Ectodermal cell (in vitro differentiated cells): ENCODE measurements around the gene MRPS18A.

Experiments
- H3K27ac ChIP-seq: 2 replicates; pipeline ENCODE4 v1.7.0; 2013; ENCODE audit warnings: mild to moderate bottlenecking, low read depth, low read length; ENCODE audit not compliant: insufficient read depth, poor library complexity, severe bottlenecking
- H3K27me3 ChIP-seq: 2 replicates; pipeline ENCODE4 v1.7.0; 2013; ENCODE audit warnings: mild to moderate bottlenecking, low read length; ENCODE audit not compliant: insufficient read depth, control insufficient read depth, poor library complexity, severe bottlenecking
- H3K36me3 ChIP-seq: one replicate; pipeline ENCODE4 v1.7.0; 2013; ENCODE audit warnings: low read length; ENCODE audit not compliant: control insufficient read depth, insufficient read depth
- H3K4me1 ChIP-seq: one replicate; pipeline ENCODE4 v1.7.0; 2013; ENCODE audit warnings: low read length; ENCODE audit not compliant: control insufficient read depth, insufficient read depth
- H3K4me3 ChIP-seq: 2 replicates; pipeline ENCODE4 v1.7.0; 2013; ENCODE audit warnings: low read depth, low read length, control low read depth; ENCODE audit not compliant: insufficient read depth
- H3K9me3 ChIP-seq: 2 replicates; pipeline ENCODE4 v1.7.0; 2013; ENCODE audit warnings: mild to moderate bottlenecking, low read length, moderate library complexity; ENCODE audit not compliant: control insufficient read depth
- WGBS, 2 experiments: methylation state at CpG; one replicate each; pipeline ENCODE4 v1.1.7; 2013; ENCODE audit warnings: missing lambda C conversion rate in 2 of 2; 5-methylcytosine and 5-hydroxymethylcytosine counted together

The MRPS18A gene

GRCh38 chr6:43727634-43728033, 40.0 kb upstream of the MRPS18A start:
- Histone ChIP-seq H3K27me3 (no peaks in the 10 kb centered on the region), H3K27ac (no peak overlapping the region), H3K4me3 (no peak overlapping the region), H3K36me3 (no peaks in the 10 kb centered on the region), H3K9me3 (no peaks in the 10 kb centered on the region), H3K4me1 (no peaks in the 10 kb centered on the region)
- 84 to 92% methylated on average over 3 of the region's 3 CpGs for WGBS, 2 experiments

GRCh38 chr6:43725643-43726580, 38.3 kb upstream of the MRPS18A start:
- Histone ChIP-seq H3K4me3 (no peak overlapping the region), H3K9me3 (no peaks in the 10 kb centered on the region), H3K27ac (no peak overlapping the region), H3K36me3 (no peaks in the 10 kb centered on the region), H3K4me1 (no peaks in the 10 kb centered on the region), H3K27me3 (no peaks in the 10 kb centered on the region)
- 89 to 92% methylated on average over 7 of the region's 7 CpGs for WGBS, 2 experiments

- H3K27me3 ChIP-seq: no peaks in the 10 kb centered on the region
- no peak overlapping the region for H3K27ac ChIP-seq
- H3K4me1 ChIP-seq: no peaks in the 10 kb centered on the region
- no peaks in the 10 kb centered on the region for H3K36me3 ChIP-seq
- H3K4me3 ChIP-seq: no peak overlapping the region
- WGBS, 2 experiments: 93 to 94% methylated on average over 17 of the region's 17 CpGs
- no peaks in the 10 kb centered on the region for H3K9me3 ChIP-seq
Observed at GRCh38 chr6:43724914-43725642, 37.5 kb upstream of the MRPS18A start.

- no peaks in the 10 kb centered on the region for H3K36me3 ChIP-seq
- H3K9me3 ChIP-seq: no peaks in the 10 kb centered on the region
- no peak overlapping the region for H3K4me3 ChIP-seq
- no peak overlapping the region for H3K27ac ChIP-seq
- H3K27me3 ChIP-seq: no peaks in the 10 kb centered on the region
- H3K4me1 ChIP-seq: peaks cover 4% of the 10 kb centered on the region
- WGBS, 2 experiments: 84% methylated on average over 2 of the region's 2 CpGs
Observed at GRCh38 chr6:43724354-43724753, 36.8 kb upstream of the MRPS18A start.

GRCh38 chr6:43723737-43724295, 36.2 kb upstream of the MRPS18A start:
- peaks cover 4% of the 10 kb centered on the region for H3K4me1 ChIP-seq
- H3K27me3 ChIP-seq: no peaks in the 10 kb centered on the region
- no peaks in the 10 kb centered on the region for H3K36me3 ChIP-seq
- WGBS, 2 experiments: 57 to 60% methylated on average over 9 of the region's 9 CpGs
- no peak overlapping the region for H3K27ac ChIP-seq
- no peak overlapping the region for H3K4me3 ChIP-seq
- H3K9me3 ChIP-seq: no peaks in the 10 kb centered on the region

GRCh38 chr6:43722920-43723545, 35.4 kb upstream of the MRPS18A start:
- H3K4me1 ChIP-seq: peaks cover 4% of the 10 kb centered on the region
- no peak overlapping the region for H3K27ac ChIP-seq
- WGBS, 2 experiments: 90 to 93% methylated on average over 10 of the region's 10 CpGs
- no peaks in the 10 kb centered on the region for H3K36me3 ChIP-seq
- H3K9me3 ChIP-seq: no peaks in the 10 kb centered on the region
- no peak overlapping the region for H3K4me3 ChIP-seq
- no peaks in the 10 kb centered on the region for H3K27me3 ChIP-seq

- Histone ChIP-seq H3K36me3 (no peaks in the 10 kb centered on the region), H3K9me3 (no peaks in the 10 kb centered on the region), H3K4me3 (no peak overlapping the region), H3K4me1 (peaks cover 5% of the 10 kb centered on the region), H3K27me3 (no peaks in the 10 kb centered on the region), H3K27ac (no peak overlapping the region)
- 63 to 73% methylated on average over 4 of the region's 4 CpGs for WGBS, 2 experiments
Observed at GRCh38 chr6:43720999-43721398, 33.4 kb upstream of the MRPS18A start.

- H3K27me3 ChIP-seq: no peaks in the 10 kb centered on the region
- H3K4me1 ChIP-seq: peaks cover 7% of the 10 kb centered on the region
- no peaks in the 10 kb centered on the region for H3K9me3 ChIP-seq
- WGBS, 2 experiments: 83 to 87% methylated on average over 7 of the region's 7 CpGs
- no peaks in the 10 kb centered on the region for H3K36me3 ChIP-seq
- H3K4me3 ChIP-seq: no peak overlapping the region
- H3K27ac ChIP-seq: no peak overlapping the region
Observed at GRCh38 chr6:43719511-43719910, 31.9 kb upstream of the MRPS18A start.

GRCh38 chr6:43718387-43719105, 31.0 kb upstream of the MRPS18A start:
- Histone ChIP-seq H3K4me3 (no peak overlapping the region), H3K27ac (no peak overlapping the region), H3K4me1 (peaks cover 7% of the 10 kb centered on the region), H3K36me3 (no peaks in the 10 kb centered on the region), H3K9me3 (no peaks in the 10 kb centered on the region), H3K27me3 (no peaks in the 10 kb centered on the region)
- WGBS, 2 experiments: 91 to 92% methylated on average over 12 to 13 of the region's 13 CpGs
